Central memory CD8-positive, alpha-beta T cell (primary cell): ENCODE data around the gene SZT2.
"Not testable (repeated sequence)": the region's sequence is repeated elsewhere in the genome, so short reads cannot be mapped to it uniquely, and the experiment has no call there.

Source experiments
- ATAC-seq: fragments of 150-1000 bp; cut with Tn5 transposase; replicated peaks from 2 replicates; pipeline ENCODE4 v1.10.0; 2022; ENCODE audit warnings: mild to moderate bottlenecking, moderate FRiP score, moderate number of reproducible peaks; ENCODE audit not compliant: poor library complexity, severe bottlenecking; ENCODE audit errors: extremely low read depth
- DNase-seq, 2 donors: peaks; one replicate each; pipeline ENCODE4 v3.0.0; 2021; ENCODE audit warnings: low spot score in 2 of 2
- H3K27ac Mint-ChIP-seq: one replicate; pipeline ENCODE4 v1.8.0; 2022; ENCODE audit warnings: low read depth, mild to moderate bottlenecking, moderate library complexity, mixed read lengths
- H3K27me3 Mint-ChIP-seq: one replicate; pipeline ENCODE4 v1.8.0; 2022; ENCODE audit warnings: mixed read lengths
- H3K36me3 Mint-ChIP-seq: one replicate; pipeline ENCODE4 v1.8.0; 2022; ENCODE audit warnings: mild to moderate bottlenecking, moderate library complexity, mixed read lengths; ENCODE audit not compliant: insufficient read depth
- H3K4me1 Mint-ChIP-seq: one replicate; pipeline ENCODE4 v1.8.0; 2022; ENCODE audit warnings: mixed read lengths
- H3K4me3 Mint-ChIP-seq: one replicate; pipeline ENCODE4 v1.8.0; 2022; ENCODE audit warnings: mild to moderate bottlenecking, moderate library complexity, mixed read lengths
- H3K9me3 Mint-ChIP-seq: one replicate; pipeline ENCODE4 v1.8.0; 2022; ENCODE audit warnings: mixed read lengths

Gene SZT2

DNA sequence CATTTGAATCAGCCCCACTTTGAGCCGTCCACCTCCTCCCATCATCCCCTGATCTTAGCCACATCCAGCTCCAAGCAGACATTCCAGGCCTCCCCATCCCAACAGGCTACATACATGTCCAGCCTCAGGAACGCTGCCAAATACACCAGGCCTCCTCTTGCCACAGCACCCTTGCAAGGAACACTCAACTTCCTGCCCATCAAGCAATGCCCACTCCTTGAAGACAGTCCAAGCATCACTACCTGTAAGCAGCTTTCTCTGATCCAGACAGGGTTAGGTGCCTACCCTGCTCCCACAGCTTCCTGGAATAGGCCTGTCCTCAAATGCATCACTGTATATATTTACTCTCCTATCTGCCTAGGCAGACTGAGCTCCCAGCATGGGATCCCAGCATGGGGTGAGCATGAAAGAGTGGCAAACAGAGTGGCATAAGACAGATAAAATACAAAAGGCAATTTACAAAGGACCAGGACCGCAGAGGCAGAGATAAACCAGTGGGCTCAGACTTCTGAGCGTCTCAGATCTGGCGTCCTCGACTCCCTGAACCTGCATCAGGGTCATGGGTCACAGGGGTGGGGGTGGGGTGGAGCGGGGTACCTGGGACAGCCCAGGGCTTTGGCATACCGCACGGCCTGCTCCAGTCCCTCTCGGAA lies 63.2 kb downstream of the SZT2 start:
- peaks cover 19% of the 10 kb centered on the region for H3K4me1 Mint-ChIP-seq
- peak overlapping the region; percentile 84 for H3K4me3 Mint-ChIP-seq
- H3K27me3 Mint-ChIP-seq: peaks cover 28% of the 10 kb centered on the region
- peaks cover 13% of the 10 kb centered on the region for H3K36me3 Mint-ChIP-seq
- ATAC-seq (no peak), DNase-seq (peak in 1 of 2 donors; percentile 12)
- H3K27ac Mint-ChIP-seq: peak overlapping the region; percentile 0
- H3K9me3 Mint-ChIP-seq: no peaks in the 10 kb centered on the region

DNA sequence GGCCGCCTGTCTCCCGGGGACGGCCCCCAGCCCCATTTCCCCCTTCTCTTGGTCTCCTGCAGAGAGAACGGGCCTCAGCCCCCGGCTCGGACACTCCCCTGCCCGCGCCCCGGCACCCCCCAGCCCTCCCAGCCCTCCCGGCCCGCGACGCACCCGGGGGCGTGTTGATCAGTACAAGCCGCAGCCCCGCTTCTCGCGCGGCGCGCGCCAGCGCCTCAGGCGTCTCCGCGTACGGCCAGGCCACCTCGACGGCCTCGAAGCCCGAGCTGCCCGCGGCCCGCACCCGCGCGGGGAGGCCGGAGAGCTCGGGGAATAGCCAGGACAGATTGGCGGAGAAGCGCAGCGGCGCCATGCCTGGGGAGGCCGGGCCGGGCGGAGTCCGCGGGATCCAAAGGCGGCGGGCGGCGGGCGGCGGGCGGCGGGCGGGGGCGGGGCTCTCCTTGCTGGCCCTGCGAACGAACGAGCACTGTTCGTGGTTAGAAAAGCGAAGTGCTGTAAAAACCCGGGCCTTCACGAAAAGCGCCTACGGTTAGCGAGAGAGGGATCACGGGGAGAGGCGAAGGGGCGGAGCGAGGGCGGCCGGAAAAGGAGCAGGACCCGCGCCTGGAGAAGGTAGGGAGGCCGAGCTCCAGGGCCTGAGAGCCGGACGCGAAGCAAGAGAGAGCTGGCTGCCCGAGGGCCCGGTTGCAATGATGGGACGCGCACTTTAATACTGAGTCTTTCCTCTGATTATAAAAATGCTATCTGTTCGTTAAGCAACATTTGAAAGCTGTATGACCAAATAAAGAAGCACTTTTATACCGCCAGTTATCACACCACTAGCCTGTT lies 64.0 kb downstream of the SZT2 start, which contains the start of gene HYI:
HYI (minus strand) TSS at position 490 of the 828 bp plus-strand sequence; CDS start at position 352, 138 bp downstream.
- H3K4me1 Mint-ChIP-seq: peaks cover 19% of the 10 kb centered on the region
- peak; percentile 18 to 23 for DNase-seq
- H3K27me3 Mint-ChIP-seq: peaks cover 36% of the 10 kb centered on the region
- no peaks in the 10 kb centered on the region for H3K9me3 Mint-ChIP-seq
- H3K36me3 Mint-ChIP-seq: peaks cover 11% of the 10 kb centered on the region
- ATAC-seq: peak; percentile 72
- peak within 1 kb of the TSS; percentile 65 for H3K27ac Mint-ChIP-seq
- peak within 1 kb of the TSS; percentile 84 for H3K4me3 Mint-ChIP-seq

GRCh38 chr1:43454270-43455011 lies 64.7 kb downstream of the SZT2 start:
- ATAC-seq (peak; percentile 67), DNase-seq (peak in 1 of 2 donors; percentile 17)
- Mint-ChIP-seq H3K27me3 (peaks cover 44% of the 10 kb centered on the region), H3K36me3 (peaks cover 9% of the 10 kb centered on the region), H3K4me3 (peak overlapping the region; percentile 84), H3K9me3 (no peaks in the 10 kb centered on the region), H3K4me1 (peaks cover 19% of the 10 kb centered on the region), H3K27ac (peak overlapping the region; percentile 65)

DNA sequence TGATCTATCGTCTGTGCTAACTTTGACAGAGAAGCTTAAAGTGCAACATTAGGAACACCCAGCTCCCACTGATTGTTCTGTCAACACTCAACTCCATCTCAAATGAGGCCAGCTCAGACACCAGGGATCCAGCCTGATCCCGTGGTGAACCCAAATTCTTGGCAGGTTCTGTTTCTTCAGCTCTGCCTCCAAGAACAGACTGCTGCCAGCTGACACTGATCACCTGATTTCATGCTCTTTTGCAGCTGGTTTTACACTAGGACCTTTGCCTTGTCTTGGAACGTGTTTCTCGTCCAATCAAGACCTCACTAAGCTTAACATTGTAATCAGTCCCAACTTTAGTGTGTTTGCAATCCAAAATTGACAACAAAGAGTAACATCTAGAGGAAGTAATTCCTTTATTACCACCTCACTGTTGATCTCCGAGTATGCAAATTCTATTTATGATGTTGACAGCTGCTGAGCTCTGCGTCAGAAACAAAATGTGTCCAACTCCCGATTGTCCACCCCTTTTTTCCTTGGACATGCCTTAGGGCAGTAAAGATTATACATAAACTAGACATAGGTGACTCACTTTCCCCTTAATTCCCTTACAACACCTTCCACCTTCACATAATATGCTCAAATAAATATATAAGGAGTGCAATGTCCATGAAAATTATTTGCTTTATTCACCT lies 65.7 kb downstream of the SZT2 start:
- H3K27me3 Mint-ChIP-seq: peaks cover 48% of the 10 kb centered on the region
- no peaks in the 10 kb centered on the region for H3K9me3 Mint-ChIP-seq
- peaks cover 6% of the 10 kb centered on the region for H3K36me3 Mint-ChIP-seq
- H3K4me1 Mint-ChIP-seq: peaks cover 19% of the 10 kb centered on the region
- H3K27ac Mint-ChIP-seq: no peak overlapping the region
- no peak overlapping the region for H3K4me3 Mint-ChIP-seq
- ATAC-seq (no peak), DNase-seq (no peak)

DNA sequence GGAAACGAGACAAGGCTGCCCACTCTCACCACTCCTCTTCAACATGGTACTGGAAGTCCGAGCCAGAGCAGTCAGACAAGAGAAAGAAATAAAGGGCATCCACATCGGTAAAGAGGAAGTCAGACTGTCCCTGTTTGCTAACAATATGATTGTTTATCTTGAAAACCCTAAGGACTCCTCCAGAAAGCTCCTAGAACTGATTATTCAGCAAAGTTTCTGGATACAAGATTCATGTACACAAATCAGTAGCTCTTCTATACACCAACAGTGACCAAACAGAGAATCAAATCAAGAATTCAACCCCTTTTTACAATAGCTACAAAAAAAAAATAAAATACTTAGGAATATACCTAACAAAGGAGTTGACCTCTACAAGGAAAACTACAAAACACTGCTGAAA lies 68.7 kb downstream of the SZT2 start:
- H3K9me3 Mint-ChIP-seq, ATAC-seq, H3K4me3 Mint-ChIP-seq, H3K36me3 Mint-ChIP-seq, DNase-seq, H3K27ac Mint-ChIP-seq: not testable (repeated sequence)
- Mint-ChIP-seq H3K4me1 (peaks cover 10% of the 10 kb centered on the region), H3K27me3 (peaks cover 48% of the 10 kb centered on the region)

DNA sequence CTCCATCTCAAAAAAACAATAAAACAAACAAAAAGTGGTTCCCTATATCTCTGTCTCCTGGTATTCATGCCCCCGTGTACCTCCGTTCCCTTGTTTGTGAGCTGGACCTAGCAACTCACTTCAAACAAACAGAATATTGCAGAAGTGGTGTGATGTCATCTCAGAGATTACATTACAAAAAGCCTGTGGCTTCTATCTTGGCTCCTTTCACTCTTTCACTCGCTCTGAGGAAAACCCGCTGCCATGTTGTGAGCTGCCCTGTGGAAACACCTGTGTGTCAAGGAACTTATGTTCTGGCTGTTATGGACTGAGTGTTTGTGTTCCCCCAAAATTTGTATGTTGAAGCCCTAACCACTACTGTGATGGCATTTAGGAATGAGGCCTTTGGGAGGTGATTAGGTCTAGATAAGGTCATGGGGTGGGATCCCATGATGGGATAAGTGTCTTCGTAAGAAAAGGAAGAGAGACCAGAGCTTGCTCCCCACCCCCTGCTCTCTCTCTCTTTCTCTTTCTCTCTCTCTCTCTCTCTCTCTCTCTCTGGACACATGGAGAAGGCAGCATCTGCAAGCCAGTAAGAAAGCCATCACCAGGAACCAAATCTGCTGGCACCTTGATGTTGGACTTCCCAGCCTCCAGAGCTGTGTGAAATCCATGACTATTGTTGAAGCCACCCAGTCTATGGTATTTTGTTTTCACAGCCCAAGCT lies 71.4 kb downstream of the SZT2 start:
- Mint-ChIP-seq H3K9me3 (no peaks in the 10 kb centered on the region), H3K36me3 (no peaks in the 10 kb centered on the region), H3K27me3 (peaks cover 38% of the 10 kb centered on the region), H3K27ac (no peak overlapping the region), H3K4me3 (no peak overlapping the region), H3K4me1 (no peaks in the 10 kb centered on the region)
- no peak for ATAC-seq
- no peak for DNase-seq

GRCh38 chr1:43463479-43463878 lies 73.8 kb downstream of the SZT2 start:
- Mint-ChIP-seq H3K27me3 (peaks cover 14% of the 10 kb centered on the region), H3K9me3 (no peaks in the 10 kb centered on the region), H3K4me1 (no peaks in the 10 kb centered on the region), H3K36me3 (no peaks in the 10 kb centered on the region), H3K4me3 (no peak overlapping the region), H3K27ac (no peak overlapping the region)
- DNase-seq: no peak
- no peak for ATAC-seq

GRCh38 chr1:43464681-43465504 lies 75.2 kb downstream of the SZT2 start:
- peaks cover under 1% of the 10 kb centered on the region for H3K27me3 Mint-ChIP-seq
- no peaks in the 10 kb centered on the region for H3K9me3 Mint-ChIP-seq
- H3K4me3 Mint-ChIP-seq: no peak overlapping the region
- no peaks in the 10 kb centered on the region for H3K4me1 Mint-ChIP-seq
- DNase-seq (no peak), ATAC-seq (no peak)
- H3K36me3 Mint-ChIP-seq: no peaks in the 10 kb centered on the region
- H3K27ac Mint-ChIP-seq: no peak overlapping the region

DNA sequence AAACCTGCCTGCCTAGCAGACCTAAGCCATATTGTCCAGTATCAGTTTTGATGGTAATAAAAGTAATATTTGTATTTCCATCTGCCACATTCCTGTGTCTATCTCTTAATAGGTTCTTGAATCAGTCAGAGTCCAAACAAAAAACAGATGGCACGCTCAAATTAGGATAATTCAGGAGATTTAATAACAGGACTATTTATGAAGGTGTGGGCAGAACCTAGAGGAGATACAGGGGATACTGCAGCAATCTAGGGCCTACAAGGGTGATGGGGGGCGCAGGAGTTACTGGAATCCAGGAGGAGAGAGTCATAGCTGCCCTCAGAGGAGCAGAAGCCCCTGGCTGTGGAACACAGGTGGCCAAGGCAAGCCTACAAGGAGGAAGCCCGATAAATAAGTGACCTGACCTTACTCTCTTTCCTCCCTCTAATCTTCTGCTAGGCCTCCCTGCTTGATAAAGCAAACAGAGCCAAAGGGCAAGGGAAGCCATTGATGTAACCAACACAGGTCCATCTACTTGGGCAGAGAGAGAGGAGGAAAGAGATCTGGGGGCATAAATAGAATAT lies 75.9 kb downstream of the SZT2 start:
- no peak for DNase-seq
- no peaks in the 10 kb centered on the region for H3K27me3 Mint-ChIP-seq

GRCh38 chr1:43466403-43466802 lies 76.7 kb downstream of the SZT2 start:
- no peak overlapping the region for H3K4me3 Mint-ChIP-seq
- H3K4me1 Mint-ChIP-seq: no peaks in the 10 kb centered on the region
- no peak overlapping the region for H3K27ac Mint-ChIP-seq
- no peaks in the 10 kb centered on the region for H3K27me3 Mint-ChIP-seq
- H3K9me3 Mint-ChIP-seq: no peaks in the 10 kb centered on the region
- ATAC-seq (no peak), DNase-seq (no peak)
- no peaks in the 10 kb centered on the region for H3K36me3 Mint-ChIP-seq

More for the DNA sequence above, 75.9 kb downstream of the SZT2 start:
- Mint-ChIP-seq H3K4me1 (no peaks in the 10 kb centered on the region), H3K36me3 (no peaks in the 10 kb centered on the region), H3K4me3 (no peak overlapping the region), H3K27ac (no peak overlapping the region), H3K9me3 (no peaks in the 10 kb centered on the region)
- no peak for ATAC-seq

DNA sequence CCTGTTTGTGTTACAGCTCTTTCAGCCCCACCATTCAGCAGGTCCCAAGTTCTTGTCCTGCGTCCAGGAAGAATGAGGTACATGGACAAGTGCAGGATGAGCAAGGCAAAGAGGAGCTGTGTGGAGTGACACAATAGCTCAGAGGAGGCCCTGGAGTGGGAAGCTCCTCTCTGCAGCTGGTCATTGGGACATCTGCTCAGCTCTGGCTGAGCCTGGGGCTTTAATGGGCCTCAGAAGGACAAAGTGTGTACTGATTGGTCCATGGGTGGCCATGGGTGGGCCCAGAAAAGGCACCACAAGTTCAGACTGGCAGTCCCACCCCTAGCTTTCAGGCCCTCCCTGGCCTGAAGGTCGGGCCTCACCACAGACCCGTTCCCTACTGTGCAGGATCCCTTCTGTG lies 78.7 kb downstream of the SZT2 start:
- Mint-ChIP-seq H3K4me3 (no peak overlapping the region), H3K4me1 (no peaks in the 10 kb centered on the region), H3K36me3 (no peaks in the 10 kb centered on the region), H3K27me3 (no peaks in the 10 kb centered on the region), H3K9me3 (no peaks in the 10 kb centered on the region), H3K27ac (no peak overlapping the region)
- DNase-seq (no peak), ATAC-seq (no peak)
